Measurements from ENCODE around the gene GPD1. TPM values are rescaled to one million over a fixed set of nuclear protein-coding genes. Genes with fewer than 3 reads are reported as not detected.

The GPD1 gene
- total RNA-seq, 1 experiment from 2014 or later, result 1.6 TPM

GRCh38 chr12:50078281-50078680 is 25.5 kb upstream of the GPD1 start:
- ATAC-seq (no peak), DNase-seq (ENCODE audit: low read depth, low spot score) (no peak)
- Histone ChIP-seq H3K79me2 (ENCODE audit: insufficient read depth, low read length) (no peaks in the 10 kb centered on the region), H3K4me3 (replicated peaks in 1 of 2; ENCODE audit: low read depth in 1 of 2, low read length in 2 of 2) (no peak overlapping the region), H3K9me3 (ENCODE audit: control insufficient read depth in 1 of 2, insufficient read depth in 1 of 2, low read depth in 1 of 2, low read length in 2 of 2) (no peaks in the 10 kb centered on the region), H4K20me1 (ENCODE audit: insufficient read depth) (no peaks in the 10 kb centered on the region; the same call in 1 of the 2 replicates), H3K9ac (ENCODE audit: low read length) (no peak overlapping the region), H2AFZ (ENCODE audit: low read depth, low read length, poor library complexity, severe bottlenecking) (no peak overlapping the region), H3K27ac (ENCODE audit: low read depth, low read length) (no peak overlapping the region), H3K4me2 (ENCODE audit: low read length) (no peak overlapping the region), H3K9me2 (ENCODE audit: insufficient read depth) (no peaks in the 10 kb centered on the region), H3K27me3 (ENCODE audit: insufficient read depth, low read length) (no peaks in the 10 kb centered on the region), H3K4me1 (ENCODE audit: control insufficient read depth in 1 of 2, insufficient read depth in 2 of 2, low read length in 2 of 2) (peaks cover 0 to 10% of the 10 kb centered on the region in 2 experiments; a peak in 1 of 4 replicates), H3K36me3 (ENCODE audit: control insufficient read depth in 1 of 2, insufficient read depth in 2 of 2, low read length in 2 of 2) (0 out of 4 replicates have a peak, but pooled peaks cover 0 to 2% of the 10 kb centered on the region in 2 experiments)
- intact Hi-C loops (cut with micrococcal nuclease), result no loop called here
- ChIA-PET POLR2A (no interaction called here), RAD21 (ENCODE audit: low non-redundant PET in 1 of 2, low total read pairs in 2 of 2, uncharacterized antibody in 2 of 2, unreplicated experiment in 2 of 2) (no interaction called here), CTCF (no interaction called here)
- BruUV-seq (replicated peaks), result no TSS peak
- TF ChIP-seq POLR2AphosphoS5 (IDR thresholded peaks at IDR 0.05; ENCODE audit: low read depth, low read length) (no peak), MAX (IDR thresholded peaks at IDR 0.05) (no peak), ZFX (IDR thresholded peaks at IDR 0.05) (no peak), CBX3 (IDR thresholded peaks at IDR 0.05; ENCODE audit: low read depth) (no peak), POLR2A (IDR thresholded peaks at IDR 0.05; ENCODE audit: borderline replicate concordance, extremely low read depth, insufficient read depth, insufficient read length) (no peak), REST (IDR thresholded peaks at IDR 0.05; ENCODE audit: low read depth) (no peak), JUND (IDR thresholded peaks at IDR 0.05) (no peak), SP1 (IDR thresholded peaks at IDR 0.05; ENCODE audit: low read depth) (no peak)

Data from HCT116 (cell line).